Measurements from ENCODE around the gene PTPRK.

Gene PTPRK

DNA sequence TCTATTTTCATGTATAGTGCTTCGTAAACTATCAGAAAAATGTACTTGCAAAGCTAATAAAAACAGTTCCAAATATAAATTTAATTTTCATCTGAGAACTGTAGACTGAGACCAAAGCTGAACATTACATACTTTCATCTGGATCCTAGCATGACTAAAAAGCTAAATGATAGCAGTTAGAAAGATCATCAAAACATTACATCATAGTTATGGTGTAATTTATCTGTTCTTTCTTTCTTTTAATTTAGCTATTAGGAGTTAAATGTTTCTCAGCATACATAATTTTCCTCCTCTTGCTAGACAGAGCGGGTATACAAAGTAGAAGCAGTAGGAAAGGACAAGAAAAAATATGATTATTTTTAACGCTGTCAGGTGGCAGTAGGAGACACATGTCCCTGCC lies 455.3 kb downstream of the PTPRK start:
- no peak overlapping the region for H3K27ac ChIP-seq (ENCODE audit: low read length, poor library complexity, severe bottlenecking)
- H3K4me1 ChIP-seq (ENCODE audit: control insufficient read depth, insufficient read depth, low read depth, low read length) = no peaks in the 10 kb centered on the region
- no peak for DNase-seq
- H3K27me3 ChIP-seq (ENCODE audit: control insufficient read depth in 1 of 2, insufficient read depth in 1 of 2, low read length in 2 of 2) = no peaks in the 10 kb centered on the region
- no peak overlapping the region for H3K14ac ChIP-seq (ENCODE audit: low read length in 2 of 2)
- H3K9ac ChIP-seq (ENCODE audit: low read length) = no peak overlapping the region
- peaks cover 4% of the 10 kb centered on the region for H3K79me1 ChIP-seq (replicated peaks; ENCODE audit: low read length, poor library complexity, severe bottlenecking)
- no peak overlapping the region for H4K91ac ChIP-seq (ENCODE audit: low read length)
- no CpG with 5 or more reads among the region's 3 CpGs for WGBS
- no peak overlapping the region for H2BK15ac ChIP-seq (ENCODE audit: low read depth, poor library complexity, severe bottlenecking)
- no peak overlapping the region for H2BK5ac ChIP-seq (ENCODE audit: low read depth, low read length, poor library complexity, severe bottlenecking)
- H3K9me3 ChIP-seq (ENCODE audit: control insufficient read depth, low read length) = no peaks in the 10 kb centered on the region
- no peak overlapping the region for H2BK120ac ChIP-seq (ENCODE audit: low read depth, low read length)
- no peak overlapping the region for H4K8ac ChIP-seq (ENCODE audit: low read length)
- H2AFZ ChIP-seq (ENCODE audit: low read depth, low read length) = no peak overlapping the region
- H3K23ac ChIP-seq (ENCODE audit: low read length in 2 of 2) = no peak overlapping the region
- H3K18ac ChIP-seq (ENCODE audit: low read depth in 1 of 2, low read length in 2 of 2) = no peak overlapping the region
- H3K4ac ChIP-seq (ENCODE audit: low read depth in 1 of 2, low read length in 2 of 2) = no peak overlapping the region
- peaks cover 6% of the 10 kb centered on the region in 2 experiments for H3K36me3 ChIP-seq (ENCODE audit: control insufficient read depth in 1 of 2, insufficient read depth in 2 of 2, low read depth in 1 of 2, low read length in 2 of 2)
- no peak overlapping the region for H3K4me2 ChIP-seq (ENCODE audit: low read length, poor library complexity, severe bottlenecking)
- H3K4me3 ChIP-seq (ENCODE audit: insufficient read depth in 1 of 2, low read depth in 1 of 2, low read length in 2 of 2) = no peak overlapping the region
- no peak overlapping the region for H2AK5ac ChIP-seq (ENCODE audit: low read length, severe bottlenecking)
- no peak overlapping the region for H2BK12ac ChIP-seq (ENCODE audit: low read length in 2 of 2)

DNA sequence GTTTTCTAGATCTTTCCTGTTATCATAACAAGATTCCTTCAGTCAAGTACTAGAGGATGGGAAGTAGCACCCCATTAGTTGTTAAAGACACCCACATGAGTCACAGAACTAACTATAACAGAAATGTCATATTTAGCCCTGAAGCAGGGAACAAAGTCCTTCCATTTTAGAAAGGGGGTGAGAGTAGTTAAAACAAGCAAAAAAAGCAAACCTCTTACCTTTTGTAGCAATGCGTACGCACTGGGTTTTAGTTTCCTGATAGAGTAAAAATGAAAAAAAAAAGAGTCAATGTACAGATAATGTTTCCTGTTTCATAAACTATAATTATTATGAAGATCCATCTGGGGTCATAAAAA lies 455.9 kb downstream of the PTPRK start:
- H3K27ac ChIP-seq (ENCODE audit: low read length, poor library complexity, severe bottlenecking) = no peak overlapping the region
- H3K4ac ChIP-seq (ENCODE audit: low read depth in 1 of 2, low read length in 2 of 2) = no peak overlapping the region
- no peaks in the 10 kb centered on the region for H3K4me1 ChIP-seq (ENCODE audit: control insufficient read depth, insufficient read depth, low read depth, low read length)
- no peak overlapping the region for H2BK5ac ChIP-seq (ENCODE audit: low read depth, low read length, poor library complexity, severe bottlenecking)
- H2BK15ac ChIP-seq (ENCODE audit: low read depth, poor library complexity, severe bottlenecking) = no peak overlapping the region
- H3K9ac ChIP-seq (ENCODE audit: low read length) = no peak overlapping the region
- H4K8ac ChIP-seq (ENCODE audit: low read length) = no peak overlapping the region
- no peak overlapping the region for H3K23ac ChIP-seq (ENCODE audit: low read length in 2 of 2)
- no CpG with 5 or more reads among the region's 2 CpGs for WGBS
- no peak overlapping the region for H2AFZ ChIP-seq (ENCODE audit: low read depth, low read length)
- H4K91ac ChIP-seq (ENCODE audit: low read length) = no peak overlapping the region
- no peak overlapping the region for H2BK12ac ChIP-seq (ENCODE audit: low read length in 2 of 2)
- H3K4me2 ChIP-seq (ENCODE audit: low read length, poor library complexity, severe bottlenecking) = no peak overlapping the region
- H3K14ac ChIP-seq (ENCODE audit: low read length in 2 of 2) = no peak overlapping the region
- no peaks in the 10 kb centered on the region for H3K9me3 ChIP-seq (ENCODE audit: control insufficient read depth, low read length)
- H2AK5ac ChIP-seq (ENCODE audit: low read length, severe bottlenecking) = no peak overlapping the region
- H2BK120ac ChIP-seq (ENCODE audit: low read depth, low read length) = no peak overlapping the region
- DNase-seq = no peak
- peaks cover 4% of the 10 kb centered on the region for H3K79me1 ChIP-seq (replicated peaks; ENCODE audit: low read length, poor library complexity, severe bottlenecking)
- H3K18ac ChIP-seq (ENCODE audit: low read depth in 1 of 2, low read length in 2 of 2) = no peak overlapping the region
- H3K4me3 ChIP-seq (ENCODE audit: insufficient read depth in 1 of 2, low read depth in 1 of 2, low read length in 2 of 2) = no peak overlapping the region
- no peaks in the 10 kb centered on the region for H3K27me3 ChIP-seq (ENCODE audit: control insufficient read depth in 1 of 2, insufficient read depth in 1 of 2, low read length in 2 of 2)
- H3K36me3 ChIP-seq (ENCODE audit: control insufficient read depth in 1 of 2, insufficient read depth in 2 of 2, low read depth in 1 of 2, low read length in 2 of 2) = peaks cover 6% of the 10 kb centered on the region in 2 experiments

DNA sequence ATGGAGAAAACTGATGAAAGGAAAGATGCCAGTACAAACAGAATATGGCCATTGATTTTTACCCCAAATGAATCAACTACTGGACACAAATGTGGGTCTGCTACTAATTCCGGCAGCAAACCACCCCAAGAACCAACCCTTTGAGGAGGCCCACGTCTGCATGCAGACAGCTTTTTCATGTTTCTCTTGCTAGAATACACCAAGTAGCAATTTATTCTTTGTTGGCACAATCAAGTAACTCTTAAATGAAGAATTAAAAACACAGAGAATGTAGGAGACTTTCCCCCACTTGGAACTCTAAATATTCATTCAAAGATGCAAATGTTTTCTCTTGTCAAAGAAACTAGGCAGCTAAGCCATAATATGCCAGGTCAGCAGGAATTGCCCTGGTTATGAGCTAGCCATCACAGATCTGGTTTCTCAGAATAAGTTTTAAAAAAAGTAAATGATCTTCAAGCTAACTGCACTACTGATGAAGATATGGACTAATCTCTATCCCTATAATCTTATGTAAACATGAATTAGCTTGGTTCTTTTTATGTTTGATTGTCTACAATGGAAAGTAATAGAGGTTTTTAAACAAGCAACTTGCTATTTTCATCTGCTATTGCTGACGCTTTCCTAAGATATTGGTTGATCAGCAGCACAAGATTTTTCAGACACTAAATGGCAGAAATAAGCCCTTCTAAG lies 456.4 kb downstream of the PTPRK start:
- Histone ChIP-seq H3K27me3 (ENCODE audit: control insufficient read depth in 1 of 2, insufficient read depth in 1 of 2, low read length in 2 of 2) (no peaks in the 10 kb centered on the region), H2AFZ (ENCODE audit: low read depth, low read length) (no peak overlapping the region), H2BK120ac (ENCODE audit: low read depth, low read length) (no peak overlapping the region), H3K9ac (ENCODE audit: low read length) (no peak overlapping the region), H2AK5ac (ENCODE audit: low read length, severe bottlenecking) (no peak overlapping the region), H3K4me2 (ENCODE audit: low read length, poor library complexity, severe bottlenecking) (no peak overlapping the region), H2BK12ac (ENCODE audit: low read length in 2 of 2) (no peak overlapping the region), H3K4me1 (ENCODE audit: control insufficient read depth, insufficient read depth, low read depth, low read length) (no peaks in the 10 kb centered on the region), H2BK15ac (ENCODE audit: low read depth, poor library complexity, severe bottlenecking) (no peak overlapping the region), H3K4me3 (ENCODE audit: insufficient read depth in 1 of 2, low read depth in 1 of 2, low read length in 2 of 2) (no peak overlapping the region), H3K27ac (ENCODE audit: low read length, poor library complexity, severe bottlenecking) (no peak overlapping the region), H3K14ac (ENCODE audit: low read length in 2 of 2) (no peak overlapping the region), H3K79me1 (replicated peaks; ENCODE audit: low read length, poor library complexity, severe bottlenecking) (peaks cover 4% of the 10 kb centered on the region), H4K91ac (ENCODE audit: low read length) (no peak overlapping the region), H4K8ac (ENCODE audit: low read length) (no peak overlapping the region), H3K18ac (ENCODE audit: low read depth in 1 of 2, low read length in 2 of 2) (no peak overlapping the region), H3K36me3 (ENCODE audit: control insufficient read depth in 1 of 2, insufficient read depth in 2 of 2, low read depth in 1 of 2, low read length in 2 of 2) (peaks cover 6% of the 10 kb centered on the region in 2 experiments), H3K9me3 (ENCODE audit: control insufficient read depth, low read length) (no peaks in the 10 kb centered on the region), H3K23ac (ENCODE audit: low read length in 2 of 2) (no peak overlapping the region), H2BK5ac (ENCODE audit: low read depth, low read length, poor library complexity, severe bottlenecking) (no peak overlapping the region), H3K4ac (ENCODE audit: low read depth in 1 of 2, low read length in 2 of 2) (no peak overlapping the region)
- DNase-seq = no peak
- WGBS = 100% methylated on average over 1 of the region's 3 CpGs

DNA sequence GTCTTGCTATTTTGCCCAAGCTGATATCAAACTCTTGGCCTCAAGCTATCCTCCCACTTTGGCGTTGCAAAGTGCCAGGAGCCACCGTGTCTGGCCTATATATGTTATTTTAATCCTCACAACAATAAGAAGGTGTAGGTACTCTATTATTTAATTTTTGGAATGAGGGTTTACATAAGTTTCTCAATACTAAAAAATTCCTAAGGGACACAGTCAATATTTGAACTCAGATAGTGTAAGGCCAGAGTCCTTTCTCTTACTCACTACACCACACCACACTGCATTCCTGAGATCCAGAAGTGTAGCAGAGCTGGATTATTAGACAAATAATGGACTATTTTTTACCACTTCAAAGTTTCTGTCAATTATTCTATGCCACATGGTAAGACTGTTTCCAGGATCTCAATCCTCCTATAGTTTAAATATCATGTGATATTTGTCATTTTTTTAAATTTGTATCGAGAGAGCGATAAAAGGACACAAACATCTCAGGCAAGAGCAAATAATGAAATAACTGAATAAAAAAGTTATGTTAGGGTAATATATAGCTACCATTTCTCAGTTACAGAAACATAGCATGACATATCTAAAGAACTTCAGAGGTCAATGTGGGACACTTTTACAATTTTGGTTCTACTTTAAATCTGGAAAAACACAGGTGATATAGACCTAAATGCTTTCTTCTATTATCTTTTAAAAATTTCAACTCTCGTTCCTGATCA lies 457.4 kb downstream of the PTPRK start:
- Histone ChIP-seq H2AFZ (ENCODE audit: low read depth, low read length) (no peak overlapping the region), H3K79me1 (replicated peaks; ENCODE audit: low read length, poor library complexity, severe bottlenecking) (peaks cover 4% of the 10 kb centered on the region), H3K27me3 (ENCODE audit: control insufficient read depth in 1 of 2, insufficient read depth in 1 of 2, low read length in 2 of 2) (no peaks in the 10 kb centered on the region), H4K8ac (ENCODE audit: low read length) (no peak overlapping the region), H3K4ac (ENCODE audit: low read depth in 1 of 2, low read length in 2 of 2) (no peak overlapping the region), H3K14ac (ENCODE audit: low read length in 2 of 2) (no peak overlapping the region), H2BK120ac (ENCODE audit: low read depth, low read length) (no peak overlapping the region), H3K9ac (ENCODE audit: low read length) (no peak overlapping the region), H3K4me2 (ENCODE audit: low read length, poor library complexity, severe bottlenecking) (no peak overlapping the region), H4K91ac (ENCODE audit: low read length) (no peak overlapping the region), H3K27ac (ENCODE audit: low read length, poor library complexity, severe bottlenecking) (no peak overlapping the region), H3K9me3 (ENCODE audit: control insufficient read depth, low read length) (no peaks in the 10 kb centered on the region), H2BK12ac (ENCODE audit: low read length in 2 of 2) (no peak overlapping the region), H3K4me3 (ENCODE audit: insufficient read depth in 1 of 2, low read depth in 1 of 2, low read length in 2 of 2) (no peak overlapping the region), H3K36me3 (ENCODE audit: control insufficient read depth in 1 of 2, insufficient read depth in 2 of 2, low read depth in 1 of 2, low read length in 2 of 2) (peaks cover 6% of the 10 kb centered on the region in 2 experiments), H3K23ac (ENCODE audit: low read length in 2 of 2) (no peak overlapping the region), H2AK5ac (ENCODE audit: low read length, severe bottlenecking) (no peak overlapping the region), H3K4me1 (ENCODE audit: control insufficient read depth, insufficient read depth, low read depth, low read length) (no peaks in the 10 kb centered on the region), H3K18ac (ENCODE audit: low read depth in 1 of 2, low read length in 2 of 2) (no peak overlapping the region), H2BK5ac (ENCODE audit: low read depth, low read length, poor library complexity, severe bottlenecking) (no peak overlapping the region), H2BK15ac (ENCODE audit: low read depth, poor library complexity, severe bottlenecking) (no peak overlapping the region)
- DNase-seq = no peak
- no CpG with 5 or more reads among the region's 5 CpGs for WGBS
